ENCODE results near the gene DIAPH1.

DNA sequence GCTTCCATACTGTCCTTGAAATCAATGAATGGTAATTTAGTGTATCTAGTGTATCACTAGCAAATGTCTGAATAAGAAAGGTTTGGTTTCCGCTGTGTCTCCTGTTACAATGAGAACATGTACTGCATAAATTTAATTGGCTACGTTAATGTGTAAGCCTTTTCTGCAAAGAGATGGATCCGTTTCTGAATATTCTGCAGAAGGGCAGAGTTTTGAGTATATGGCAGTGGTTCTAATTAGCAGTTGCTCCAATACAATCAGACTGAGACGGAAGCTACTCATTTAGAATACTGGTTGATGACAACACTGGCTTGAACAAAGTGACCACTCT lies 134.5 kb downstream of the DIAPH1 start:
- TF ChIP-seq, protein P1, sequence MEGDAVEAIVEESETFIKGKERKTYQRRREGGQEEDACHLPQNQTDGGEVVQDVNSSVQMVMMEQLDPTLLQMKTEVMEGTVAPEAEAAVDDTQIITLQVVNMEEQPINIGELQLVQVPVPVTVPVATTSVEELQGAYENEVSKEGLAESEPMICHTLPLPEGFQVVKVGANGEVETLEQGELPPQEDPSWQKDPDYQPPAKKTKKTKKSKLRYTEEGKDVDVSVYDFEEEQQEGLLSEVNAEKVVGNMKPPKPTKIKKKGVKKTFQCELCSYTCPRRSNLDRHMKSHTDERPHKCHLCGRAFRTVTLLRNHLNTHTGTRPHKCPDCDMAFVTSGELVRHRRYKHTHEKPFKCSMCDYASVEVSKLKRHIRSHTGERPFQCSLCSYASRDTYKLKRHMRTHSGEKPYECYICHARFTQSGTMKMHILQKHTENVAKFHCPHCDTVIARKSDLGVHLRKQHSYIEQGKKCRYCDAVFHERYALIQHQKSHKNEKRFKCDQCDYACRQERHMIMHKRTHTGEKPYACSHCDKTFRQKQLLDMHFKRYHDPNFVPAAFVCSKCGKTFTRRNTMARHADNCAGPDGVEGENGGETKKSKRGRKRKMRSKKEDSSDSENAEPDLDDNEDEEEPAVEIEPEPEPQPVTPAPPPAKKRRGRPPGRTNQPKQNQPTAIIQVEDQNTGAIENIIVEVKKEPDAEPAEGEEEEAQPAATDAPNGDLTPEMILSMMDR (IDR thresholded peaks at IDR 0.05; ENCODE audit: low read depth, low read length, poor library complexity, severe bottlenecking) = no peak
- TF ChIP-seq EZH2phosphoT487 (IDR thresholded peaks at IDR 0.05; ENCODE audit: borderline replicate concordance, low read length) = no peak

All from DOHH2 (cell line).